Mucosa of stomach (tissue), 1 donor: ENCODE measurements around the gene SNX20.

Experiments
- H3K27me3 ChIP-seq: one replicate; pipeline ENCODE4 v1.7.0; 2013; ENCODE audit warnings: mild to moderate bottlenecking, low read length; ENCODE audit not compliant: control insufficient read depth, insufficient read depth
- H3K36me3 ChIP-seq: one replicate; pipeline ENCODE4 v1.7.0; 2013; ENCODE audit warnings: low read length; ENCODE audit not compliant: control insufficient read depth, insufficient read depth
- H3K4me1 ChIP-seq: one replicate; pipeline ENCODE4 v1.7.0; 2013; ENCODE audit warnings: mild to moderate bottlenecking, low read length; ENCODE audit not compliant: control insufficient read depth, insufficient read depth
- H3K4me3 ChIP-seq: one replicate; pipeline ENCODE4 v1.7.0; 2013; ENCODE audit warnings: low read length
- H3K9ac ChIP-seq: one replicate; pipeline ENCODE4 v1.7.0; 2013; ENCODE audit warnings: mild to moderate bottlenecking, low read length, moderate library complexity
- H3K9me3 ChIP-seq: one replicate; pipeline ENCODE4 v1.7.0; 2013; ENCODE audit warnings: mild to moderate bottlenecking, low read length, moderate library complexity; ENCODE audit not compliant: control insufficient read depth
- donor health status: Pancreatic carcinoma.

SNX20 gene

DNA sequence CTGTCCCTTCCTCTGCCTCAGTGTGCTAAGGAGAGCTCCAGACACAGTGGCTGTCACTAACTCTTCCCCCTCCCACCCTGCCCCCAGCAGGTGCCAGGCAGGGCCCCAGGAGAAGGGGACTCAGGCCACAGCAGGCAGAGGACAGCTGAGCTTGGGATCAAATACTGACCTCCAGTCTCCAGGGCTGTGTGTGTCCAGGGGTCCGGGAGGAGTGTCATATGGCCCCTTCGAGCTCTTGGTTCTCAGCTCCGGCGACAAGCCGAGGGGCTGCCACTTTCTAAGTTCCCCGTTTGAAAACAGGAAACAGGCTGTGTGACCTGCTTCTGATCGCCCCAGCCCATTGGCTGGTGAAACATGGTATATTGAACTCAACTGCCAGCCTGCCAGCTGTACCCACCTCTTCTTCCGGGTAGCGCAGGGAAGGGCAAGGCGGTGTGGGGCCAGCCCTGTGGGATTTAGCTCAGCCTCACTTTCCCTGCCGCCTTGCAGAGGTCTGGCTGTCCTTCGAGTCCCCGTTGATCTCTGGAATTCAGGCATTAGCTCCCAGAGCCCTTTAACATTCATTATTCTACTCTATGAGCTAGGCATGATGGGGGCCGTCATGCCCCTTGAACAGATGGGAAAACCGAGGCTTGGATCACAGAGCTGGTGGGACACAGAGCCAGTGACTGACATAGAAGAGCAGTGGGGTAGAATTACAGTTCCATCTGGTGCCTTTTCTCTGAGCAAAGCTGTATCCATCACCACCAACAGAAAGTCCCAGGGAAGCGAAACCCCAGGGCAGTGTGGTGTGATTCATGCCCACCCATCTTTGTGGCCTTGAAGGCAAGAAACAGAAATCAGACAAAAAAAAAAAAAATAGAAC, at the start of gene SNX20:
Gene SNX20, minus strand, starts transcription at position 292 of the 865 bp plus-strand sequence. CDS start 3,786 bp downstream, outside the sequence.
- H3K4me3 ChIP-seq, result no peak within 1 kb of the TSS
- no peaks in the 10 kb centered on the region for H3K9me3 ChIP-seq
- no peaks in the 10 kb centered on the region for H3K36me3 ChIP-seq
- H3K27me3 ChIP-seq, result no peaks in the 10 kb centered on the region
- H3K9ac ChIP-seq, result peak within 1 kb of the TSS; percentile 44
- no peaks in the 10 kb centered on the region for H3K4me1 ChIP-seq

DNA sequence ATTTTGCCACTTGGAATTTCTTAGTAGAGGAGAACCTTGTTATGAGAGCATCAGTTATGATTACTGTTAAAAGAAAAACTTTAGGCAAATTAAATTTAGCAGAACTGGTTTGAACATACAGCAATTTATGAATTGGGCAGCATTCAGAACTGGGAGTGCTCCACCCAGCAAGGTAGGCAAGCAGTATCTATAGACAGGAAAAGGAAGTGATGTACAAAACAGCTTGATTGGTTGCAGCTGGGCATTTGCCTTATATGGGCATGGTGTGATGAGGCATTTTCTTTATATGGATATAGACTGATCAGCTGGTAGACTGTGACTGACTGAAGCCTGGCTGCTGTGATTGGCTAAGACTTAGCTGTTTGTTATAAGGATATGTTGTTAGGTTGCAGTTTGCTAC, 43.2 kb upstream of the SNX20 start:
- Histone ChIP-seq H3K9me3 (no peaks in the 10 kb centered on the region), H3K4me3 (no peak overlapping the region), H3K9ac (no peak overlapping the region), H3K36me3 (no peaks in the 10 kb centered on the region), H3K27me3 (no peaks in the 10 kb centered on the region), H3K4me1 (peaks cover 11% of the 10 kb centered on the region)

DNA sequence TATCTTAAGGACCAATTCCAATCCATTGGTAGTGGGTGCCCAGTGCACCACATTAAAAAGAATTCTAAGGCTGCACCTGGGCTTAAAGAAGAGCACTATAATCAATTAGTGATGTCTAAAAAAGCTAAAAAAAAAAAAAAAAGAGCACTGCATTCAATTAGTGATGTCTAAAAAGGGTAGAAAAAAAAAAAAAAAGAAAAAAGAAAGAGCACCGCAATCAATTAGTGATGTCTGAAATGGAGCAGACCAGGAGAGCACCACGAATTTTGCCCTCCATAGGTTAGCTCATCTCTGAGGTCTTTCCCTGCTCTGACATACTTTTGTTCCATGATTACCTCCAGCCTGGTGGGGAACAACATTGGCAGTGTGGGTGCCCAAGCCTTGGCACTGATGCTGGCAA, 41.8 kb upstream of the SNX20 start:
- no peaks in the 10 kb centered on the region for H3K27me3 ChIP-seq
- no peak overlapping the region for H3K4me3 ChIP-seq
- no peak overlapping the region for H3K9ac ChIP-seq
- H3K36me3 ChIP-seq, result no peaks in the 10 kb centered on the region
- peaks cover 19% of the 10 kb centered on the region for H3K4me1 ChIP-seq
- no peaks in the 10 kb centered on the region for H3K9me3 ChIP-seq

GRCh38 chr16:50722405-50722737, 41.3 kb upstream of the SNX20 start:
- H3K4me3 ChIP-seq, result no peak overlapping the region
- no peaks in the 10 kb centered on the region for H3K27me3 ChIP-seq
- peaks cover 19% of the 10 kb centered on the region for H3K4me1 ChIP-seq
- no peak overlapping the region for H3K9ac ChIP-seq
- H3K36me3 ChIP-seq, result no peaks in the 10 kb centered on the region
- H3K9me3 ChIP-seq, result no peaks in the 10 kb centered on the region

GRCh38 chr16:50721549-50722404, 40.7 kb upstream of the SNX20 start:
- no peak overlapping the region for H3K9ac ChIP-seq
- H3K4me1 ChIP-seq, result peaks cover 19% of the 10 kb centered on the region
- H3K4me3 ChIP-seq, result no peak overlapping the region
- H3K27me3 ChIP-seq, result no peaks in the 10 kb centered on the region
- H3K36me3 ChIP-seq, result no peaks in the 10 kb centered on the region
- no peaks in the 10 kb centered on the region for H3K9me3 ChIP-seq

DNA sequence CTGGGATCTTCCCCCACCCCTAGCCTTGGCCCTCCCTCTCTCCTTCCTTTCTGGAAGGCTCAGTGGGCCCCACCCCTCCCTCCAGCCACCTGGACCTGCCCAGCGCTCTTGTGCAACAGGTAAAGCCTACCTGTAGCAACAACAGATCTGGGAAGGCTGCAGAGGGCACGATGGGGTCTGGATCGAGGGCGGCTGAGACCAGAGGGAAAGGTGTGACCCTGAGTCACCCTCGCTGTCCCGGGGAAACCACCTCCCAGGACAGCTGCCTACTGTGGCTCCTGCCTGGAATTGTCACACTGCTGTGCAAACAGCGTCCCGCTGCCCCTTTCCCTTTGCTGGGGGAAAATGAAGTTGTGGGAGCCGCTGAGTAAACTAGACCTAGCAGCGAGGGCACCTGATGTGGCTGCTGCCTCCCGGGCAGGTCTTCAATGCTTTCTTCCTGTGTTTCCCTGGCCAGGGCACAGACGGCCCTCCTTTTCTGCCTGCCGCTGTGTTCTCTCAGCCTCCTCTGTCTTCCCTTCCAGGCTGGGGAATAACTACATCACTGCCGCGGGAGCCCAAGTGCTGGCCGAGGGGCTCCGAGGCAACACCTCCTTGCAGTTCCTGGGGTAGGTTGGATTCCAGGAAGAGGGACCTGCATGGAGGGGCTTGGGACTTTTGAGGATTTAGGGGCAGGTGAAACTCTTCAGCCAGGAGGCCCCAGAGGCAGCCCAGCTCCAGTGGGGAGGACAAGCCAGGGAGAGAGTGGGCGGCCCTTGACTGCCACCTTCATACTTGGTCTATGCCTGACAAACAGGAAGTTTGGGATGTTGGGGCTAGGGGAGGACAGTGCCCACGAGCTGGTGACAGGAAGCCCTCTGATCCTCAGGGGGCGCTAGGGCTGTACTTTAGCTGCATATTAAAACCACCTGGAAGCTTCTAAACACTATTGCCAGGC, 38.6 kb upstream of the SNX20 start:
- no peaks in the 10 kb centered on the region for H3K9me3 ChIP-seq
- no peaks in the 10 kb centered on the region for H3K27me3 ChIP-seq
- peak overlapping the region; percentile 28 for H3K9ac ChIP-seq
- H3K4me3 ChIP-seq, result no peak overlapping the region
- H3K36me3 ChIP-seq, result no peaks in the 10 kb centered on the region
- peaks cover 19% of the 10 kb centered on the region for H3K4me1 ChIP-seq

DNA sequence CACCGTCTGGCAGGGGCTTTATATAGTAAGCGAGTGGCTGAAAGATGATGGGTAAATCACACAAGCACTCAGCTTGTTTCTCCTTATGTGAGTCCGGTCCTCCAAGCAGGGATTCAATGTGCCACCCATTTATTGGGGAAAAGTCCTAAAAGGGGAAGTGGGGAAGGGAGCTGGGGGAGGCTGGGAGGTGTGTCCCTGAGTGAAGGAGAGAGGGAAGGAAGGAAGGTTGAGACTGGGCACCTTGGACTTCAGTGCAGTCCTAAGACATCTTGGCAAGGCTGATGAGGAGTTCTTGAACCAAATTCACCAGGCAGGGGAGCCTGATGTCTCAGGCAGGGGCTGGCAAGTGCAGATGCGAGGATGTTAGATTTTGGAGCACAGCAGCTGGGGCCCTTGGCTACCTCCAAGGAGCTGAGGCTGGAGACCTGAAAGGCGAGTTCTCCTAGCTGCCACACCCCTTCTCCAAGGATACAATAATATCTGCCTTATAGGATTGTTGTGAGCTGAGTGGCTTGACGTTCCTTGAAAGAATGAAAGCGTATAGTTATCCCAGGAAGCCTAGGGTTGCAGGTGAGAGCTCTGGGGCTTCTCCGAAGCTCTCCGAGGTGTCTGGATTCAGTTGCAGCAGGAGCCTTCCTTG, 37.8 kb upstream of the SNX20 start:
- Histone ChIP-seq H3K36me3 (no peaks in the 10 kb centered on the region), H3K9me3 (no peaks in the 10 kb centered on the region), H3K27me3 (no peaks in the 10 kb centered on the region), H3K4me3 (no peak overlapping the region), H3K4me1 (peaks cover 19% of the 10 kb centered on the region), H3K9ac (peak overlapping the region; percentile 28)

DNA sequence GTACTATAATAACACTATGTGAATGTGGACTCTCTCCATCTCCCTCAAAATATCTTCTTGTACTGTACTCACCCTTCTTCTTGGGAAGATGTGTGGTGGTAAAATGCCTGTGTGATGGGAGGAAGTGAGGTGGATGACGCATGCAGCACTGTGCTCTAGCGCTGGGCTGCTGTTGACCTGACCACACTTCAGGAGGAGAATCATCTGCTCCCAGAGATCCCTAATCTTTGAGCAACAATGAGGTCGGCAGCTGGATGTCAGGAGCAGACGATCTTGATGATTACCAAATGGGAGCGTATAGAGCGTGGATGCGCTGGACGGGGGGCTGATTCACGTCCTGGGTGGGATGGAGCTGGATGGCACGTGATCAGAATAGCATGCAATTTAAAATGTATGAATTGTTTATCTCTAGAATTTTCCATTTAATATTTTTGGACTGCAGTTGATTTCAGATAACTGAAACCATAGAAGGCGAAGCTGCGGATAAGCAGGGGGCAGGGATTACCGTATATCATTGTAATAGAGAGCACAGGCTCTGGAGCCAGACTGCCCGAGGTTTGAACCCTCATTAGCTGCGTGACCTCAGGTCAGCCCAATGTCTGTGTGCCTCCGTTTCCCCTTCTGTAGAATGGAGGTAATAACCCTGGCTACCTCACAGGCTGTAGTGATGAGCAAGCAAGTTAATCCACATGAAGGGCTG, 37.1 kb upstream of the SNX20 start:
- Histone ChIP-seq H3K4me3 (no peak overlapping the region), H3K36me3 (no peaks in the 10 kb centered on the region), H3K27me3 (no peaks in the 10 kb centered on the region), H3K9me3 (no peaks in the 10 kb centered on the region), H3K9ac (no peak overlapping the region), H3K4me1 (peaks cover 19% of the 10 kb centered on the region)

DNA sequence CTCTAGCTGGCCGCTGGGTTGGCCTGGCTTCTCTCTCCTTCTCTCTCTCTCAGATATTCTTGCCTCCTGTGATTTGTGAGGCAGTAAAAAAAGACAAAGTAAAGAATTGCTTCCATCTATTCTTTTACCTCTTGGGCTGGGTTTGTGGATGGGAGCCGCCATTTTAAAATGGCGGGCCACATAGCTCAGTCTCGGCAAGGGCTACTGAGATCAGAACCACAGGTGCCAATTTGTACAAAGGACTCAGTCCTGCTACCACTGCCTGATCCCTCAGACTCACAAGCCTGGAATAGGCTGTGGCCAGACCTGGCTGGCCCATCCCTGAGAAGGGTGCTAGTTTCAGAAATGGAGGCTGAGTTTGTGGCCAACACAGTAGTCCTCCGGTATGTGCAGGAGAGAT, 36.4 kb upstream of the SNX20 start:
- Histone ChIP-seq H3K9me3 (no peaks in the 10 kb centered on the region), H3K4me1 (peaks cover 19% of the 10 kb centered on the region), H3K4me3 (no peak overlapping the region), H3K36me3 (no peaks in the 10 kb centered on the region), H3K27me3 (no peaks in the 10 kb centered on the region), H3K9ac (no peak overlapping the region)

DNA sequence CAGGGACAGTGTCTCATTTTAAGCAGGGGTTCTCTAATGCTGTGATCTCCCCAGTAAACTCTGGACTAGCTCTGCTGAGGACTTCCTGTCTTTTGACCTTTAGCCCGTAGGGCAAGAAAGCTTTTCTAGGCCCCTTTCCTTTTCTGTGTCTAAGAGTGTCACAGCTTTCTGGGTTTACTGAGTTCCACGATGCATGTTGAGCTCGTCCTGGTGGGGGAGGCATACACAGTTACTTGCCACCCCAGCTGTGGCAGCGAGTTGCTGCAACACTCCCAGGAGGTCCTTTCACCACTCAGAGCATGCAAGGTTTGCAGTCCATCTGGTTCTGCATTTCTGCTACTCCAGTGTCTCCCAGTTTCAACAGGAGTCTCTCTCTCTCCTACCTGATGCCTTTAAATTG, 36.0 kb upstream of the SNX20 start:
- Histone ChIP-seq H3K27me3 (no peaks in the 10 kb centered on the region), H3K9me3 (no peaks in the 10 kb centered on the region), H3K4me3 (no peak overlapping the region), H3K4me1 (peaks cover 19% of the 10 kb centered on the region), H3K9ac (no peak overlapping the region), H3K36me3 (no peaks in the 10 kb centered on the region)

- H3K27me3 ChIP-seq, result no peaks in the 10 kb centered on the region
- no peaks in the 10 kb centered on the region for H3K36me3 ChIP-seq
- H3K9ac ChIP-seq, result no peak overlapping the region
- H3K9me3 ChIP-seq, result no peaks in the 10 kb centered on the region
- H3K4me1 ChIP-seq, result no peaks in the 10 kb centered on the region
- H3K4me3 ChIP-seq, result no peak overlapping the region
Measured at GRCh38 chr16:50712956-50713355, 31.8 kb upstream of the SNX20 start.
